ENCODE results near the gene EFCAB10.
"Not testable (repeated sequence)": the region's sequence is repeated elsewhere in the genome, so short reads cannot be mapped to it uniquely, and the experiment has no call there.

The EFCAB10 gene

GRCh38 chr7:105530126-105530525 lies 51.2 kb downstream of the EFCAB10 start:
- no peak for DNase-seq

- not testable (repeated sequence) for DNase-seq
Observed at GRCh38 chr7:105527737-105528136, 53.6 kb downstream of the EFCAB10 start.

GRCh38 chr7:105524840-105525239 lies 56.5 kb downstream of the EFCAB10 start:
- DNase-seq, result no peak

- DNase-seq, result not testable (repeated sequence)
Observed at GRCh38 chr7:105524423-105524822, 56.9 kb downstream of the EFCAB10 start.

GRCh38 chr7:105521717-105522463 lies 59.4 kb downstream of the EFCAB10 start, which contains the start of gene PUS7:
PUS7 (minus strand) TSS chr7:105522271; CDS start chr7:105508512, 13,759 bp downstream.
- DNase-seq, result peak; percentile 93

DNA sequence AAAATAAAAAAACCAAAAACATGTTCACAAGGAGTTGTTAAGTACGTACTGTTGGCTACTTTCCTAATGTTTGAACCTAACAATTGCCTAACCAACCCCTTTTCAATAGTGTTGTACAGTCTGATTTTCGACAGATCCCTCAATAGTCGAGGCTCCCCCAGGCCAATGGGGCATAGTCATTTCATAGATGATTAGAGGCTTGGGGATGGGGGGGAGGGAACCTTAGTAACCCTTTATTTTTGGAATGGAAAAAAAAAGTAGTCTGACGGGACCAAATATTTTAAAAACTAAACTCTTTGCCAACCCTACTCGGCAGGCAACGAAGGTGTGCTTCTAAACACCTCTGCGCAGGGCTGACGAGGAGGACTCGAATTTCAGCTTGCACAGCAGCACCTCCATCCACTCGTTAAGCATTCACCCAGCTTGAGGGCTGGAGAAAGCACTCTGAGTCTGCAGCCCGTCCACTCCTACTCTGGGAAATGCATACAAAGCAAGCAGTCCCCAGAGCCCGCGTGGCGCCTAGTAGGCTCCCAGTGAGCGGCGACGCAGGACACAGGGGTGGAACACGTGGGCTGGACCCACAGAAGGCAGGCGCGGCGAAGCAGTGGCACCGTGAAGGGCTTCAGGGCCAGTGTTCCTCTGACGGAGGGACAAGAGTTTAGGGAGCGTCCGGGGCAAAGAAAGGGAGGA lies 60.1 kb downstream of the EFCAB10 start:
- DNase-seq, result peak; percentile 66

DNA sequence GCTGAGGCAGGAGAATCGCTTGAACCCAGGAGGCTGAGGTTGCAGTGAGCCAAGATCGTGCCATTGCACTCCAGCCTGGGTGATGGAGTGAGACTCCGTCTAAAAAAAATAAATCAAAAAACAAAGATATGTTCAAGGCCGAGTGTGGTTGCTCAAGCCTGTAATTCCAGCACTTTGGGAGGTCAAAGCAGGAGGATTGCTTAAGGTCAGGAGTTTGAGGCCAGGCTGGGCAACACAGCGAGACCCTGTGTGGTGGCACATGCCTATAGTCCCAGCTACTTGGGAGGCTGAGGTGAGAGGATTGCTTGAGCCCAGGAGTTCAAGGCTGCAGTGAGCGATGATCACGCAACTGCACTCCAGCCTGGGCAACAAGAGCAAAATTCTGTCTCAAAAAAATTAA lies 60.7 kb downstream of the EFCAB10 start:
- not testable (repeated sequence) for DNase-seq

DNA sequence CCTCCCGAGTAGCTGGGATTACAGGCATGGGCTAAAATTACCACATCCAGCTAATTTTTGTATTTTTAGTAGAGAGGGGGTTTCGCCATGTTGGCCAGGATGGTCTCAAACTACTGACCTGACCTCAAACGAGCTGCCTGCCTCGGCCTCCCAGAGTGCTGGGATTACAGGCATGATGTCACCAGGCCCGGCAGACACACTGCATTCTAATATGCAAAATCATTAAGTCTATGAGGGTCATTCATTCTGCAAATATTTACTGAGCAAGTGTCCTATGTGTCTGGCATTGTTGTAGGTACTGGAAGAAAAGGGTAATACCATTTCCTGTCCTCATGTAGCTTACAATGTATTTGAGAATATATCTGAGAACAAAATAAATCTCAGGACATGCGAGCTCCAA lies 61.9 kb downstream of the EFCAB10 start:
- DNase-seq, result no peak

GRCh38 chr7:105515610-105516009 lies 65.7 kb downstream of the EFCAB10 start:
- not testable (repeated sequence) for DNase-seq

All from left hindlimb (tissue), 1 donor.